Activated naive CD4-positive, alpha-beta T cell treated with anti-CD3 and anti-CD28 coated beads, Interleukin-2, amount 50 U/mL, for 72 hours (primary cell): ENCODE data around the gene TMEM53. TPM values are rescaled to one million over a fixed set of nuclear protein-coding genes. Genes with fewer than 3 reads are reported as not detected.
A peak's percentile ranks its signal among the peaks of the same experiment; 100 is the strongest.

ENCODE experiments used
- ATAC-seq, 2 donors: fragments of 150-1000 bp; cut with Tn5 transposase; 2 replicates each; pipeline ENCODE4 v1.10.0; 2021; ENCODE audit warnings: mild to moderate bottlenecking in 2 of 2, moderate library complexity in 2 of 2
- DNase-seq, 2 donors: peaks; one replicate each; pipeline ENCODE4 v3.0.0; 2021 to 2022; ENCODE audit warnings: low spot score in 2 of 2
- H3K27ac Mint-ChIP-seq, 2 donors: one replicate each; pipeline ENCODE4 v1.8.0; 2022; ENCODE audit warnings: mild to moderate bottlenecking in 2 of 2, mixed read lengths in 2 of 2
- H3K36me3 Mint-ChIP-seq, 2 donors: one replicate each; pipeline ENCODE4 v1.8.0; 2022; ENCODE audit warnings: mixed read lengths in 2 of 2
- H3K9me3 Mint-ChIP-seq, 2 donors: one replicate each; pipeline ENCODE4 v1.8.0; 2022; ENCODE audit warnings: mixed read lengths in 2 of 2
- total RNA-seq, 2 donors: library from RNA; stranded (reverse); gene quantifications; one replicate each; pipeline ENCODE4 v1.2.3, GENCODE V29; 2022

The TMEM53 gene
- total RNA-seq, 2 donors from 2014 or later = 4.4 to 5.2 TPM

GRCh38 chr1:44661781-44662682, 12.2 kb downstream of the TMEM53 start:
- no peaks in the 10 kb centered on the region for H3K36me3 Mint-ChIP-seq
- H3K9me3 Mint-ChIP-seq = no peaks in the 10 kb centered on the region
- ATAC-seq (no peak), DNase-seq (no peak)
- no peak overlapping the region for H3K27ac Mint-ChIP-seq

GRCh38 chr1:44660176-44660575, 14.1 kb downstream of the TMEM53 start:
- Mint-ChIP-seq H3K27ac (no peak overlapping the region), H3K36me3 (no peaks in the 10 kb centered on the region), H3K9me3 (no peaks in the 10 kb centered on the region)
- no peak for DNase-seq
- no peak for ATAC-seq

DNA sequence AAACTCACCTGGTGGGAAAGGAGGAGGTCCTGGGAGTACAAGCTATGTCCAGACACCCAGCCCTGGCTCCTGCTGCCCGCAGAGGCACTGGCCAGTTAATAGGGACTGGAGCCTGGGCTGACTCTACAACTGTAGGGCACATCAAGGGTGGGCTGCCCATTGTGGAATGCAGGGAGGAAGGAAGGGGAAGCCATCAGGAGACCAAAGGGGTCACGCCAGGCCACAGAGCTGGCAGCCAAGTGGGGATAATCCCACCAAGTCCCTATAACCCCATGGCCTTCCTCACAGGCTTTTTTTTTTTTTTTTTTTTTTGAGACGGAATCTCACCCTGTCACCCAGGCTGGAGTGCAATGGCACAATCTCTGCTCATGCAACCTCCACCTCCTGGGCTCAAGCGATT, 14.7 kb downstream of the TMEM53 start:
- no peak for ATAC-seq
- no peaks in the 10 kb centered on the region for H3K36me3 Mint-ChIP-seq
- no peaks in the 10 kb centered on the region for H3K9me3 Mint-ChIP-seq
- no peak overlapping the region for H3K27ac Mint-ChIP-seq
- DNase-seq = no peak

DNA sequence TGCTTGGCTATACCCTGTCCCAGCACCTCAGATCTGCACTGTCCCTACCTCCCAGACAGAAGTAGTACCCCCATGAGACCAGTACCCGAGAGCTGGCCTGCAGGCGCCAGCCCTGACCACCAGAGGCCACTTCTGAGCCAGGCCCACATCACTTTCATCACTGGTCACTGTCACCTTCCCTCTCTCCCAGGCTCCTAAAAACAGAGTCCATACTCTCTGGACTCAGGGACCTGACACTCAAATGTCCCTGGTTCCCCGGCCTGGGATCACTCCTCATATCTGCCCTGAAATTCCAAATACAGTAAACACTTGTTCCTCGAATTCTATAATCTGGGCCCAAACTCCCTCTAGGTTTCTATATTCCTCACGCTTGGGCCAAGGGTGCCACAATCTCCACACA, 18.7 kb downstream of the TMEM53 start:
- Mint-ChIP-seq H3K9me3 (no peaks in the 10 kb centered on the region), H3K36me3 (no peaks in the 10 kb centered on the region), H3K27ac (peak overlapping the region in 1 of 2 donors; percentile 3)
- DNase-seq (no peak), ATAC-seq (peak; percentile 44 to 48)

DNA sequence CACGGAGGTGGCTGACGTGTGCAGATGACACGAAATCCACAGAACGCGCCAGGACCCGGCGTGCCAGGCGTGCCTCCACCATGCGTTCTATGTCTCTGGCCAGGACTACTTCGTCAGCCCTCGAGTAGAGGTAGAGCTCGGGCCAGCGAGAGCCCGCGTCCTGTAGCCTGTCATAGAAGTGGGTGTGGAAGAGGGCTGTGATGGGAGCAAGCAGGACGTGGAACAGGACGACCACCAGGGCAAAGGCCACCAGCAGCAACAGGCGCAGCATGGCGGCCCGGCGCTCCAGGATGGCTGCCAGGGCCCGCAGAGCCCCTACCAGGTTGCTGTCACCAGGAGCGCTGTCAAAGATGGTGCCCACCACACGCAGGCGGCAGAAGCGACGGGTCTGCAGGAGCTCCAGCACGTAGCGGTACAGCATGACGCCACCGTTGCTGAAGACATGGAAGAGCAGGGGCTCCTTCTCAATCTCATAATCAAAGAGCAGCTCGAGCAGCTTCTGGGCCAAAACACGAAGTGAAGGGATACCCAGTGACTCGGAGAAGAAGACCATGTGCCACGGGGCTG, 19.6 kb downstream of the TMEM53 start:
- DNase-seq (no peak), ATAC-seq (no peak)
- H3K27ac Mint-ChIP-seq = peak overlapping the region in 1 of 2 donors; percentile 61
- H3K9me3 Mint-ChIP-seq = no peaks in the 10 kb centered on the region
- no peaks in the 10 kb centered on the region for H3K36me3 Mint-ChIP-seq

DNA sequence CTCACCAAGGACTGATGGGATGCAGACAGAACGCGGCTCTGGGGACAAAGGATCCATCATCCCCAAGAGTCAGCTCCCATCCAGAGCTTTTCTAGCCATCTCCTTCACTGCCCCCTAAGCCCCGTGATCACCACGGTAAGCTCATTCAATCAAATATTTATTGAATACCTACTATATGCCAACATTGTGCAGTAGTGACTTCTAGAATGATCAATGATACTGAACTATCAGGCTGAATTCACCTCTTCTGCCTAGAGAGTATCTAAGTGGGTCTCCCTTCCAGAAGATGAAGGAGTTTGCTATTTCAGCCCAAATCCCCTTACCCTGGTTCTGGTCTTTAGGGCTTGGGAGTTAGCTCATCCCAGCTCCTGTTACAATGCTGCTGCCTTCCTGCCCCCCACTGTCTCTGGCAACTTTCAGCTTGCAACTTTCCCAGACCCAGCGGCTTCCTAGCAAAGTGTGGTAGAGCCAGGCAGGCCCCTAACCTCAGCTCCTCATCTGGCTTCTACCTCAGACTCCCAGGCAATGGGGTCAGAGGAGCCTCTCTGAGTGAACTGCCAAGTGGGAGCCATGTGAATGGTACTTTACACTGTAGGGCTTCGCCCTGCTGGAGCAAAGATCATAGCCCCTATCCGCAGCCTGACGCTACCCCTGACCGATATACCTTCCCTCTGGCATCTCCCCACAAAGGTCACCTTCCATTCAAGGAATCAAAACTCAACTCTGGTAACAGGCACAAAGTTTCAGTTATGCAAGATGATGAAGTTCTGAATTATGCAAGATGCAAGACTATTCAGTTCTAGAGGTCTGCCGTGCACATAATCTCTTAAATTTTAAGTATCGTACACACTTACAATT, 20.9 kb downstream of the TMEM53 start:
- DNase-seq (no peak), ATAC-seq (no peak)
- H3K27ac Mint-ChIP-seq = no peak overlapping the region
- no peaks in the 10 kb centered on the region for H3K36me3 Mint-ChIP-seq
- no peaks in the 10 kb centered on the region for H3K9me3 Mint-ChIP-seq

DNA sequence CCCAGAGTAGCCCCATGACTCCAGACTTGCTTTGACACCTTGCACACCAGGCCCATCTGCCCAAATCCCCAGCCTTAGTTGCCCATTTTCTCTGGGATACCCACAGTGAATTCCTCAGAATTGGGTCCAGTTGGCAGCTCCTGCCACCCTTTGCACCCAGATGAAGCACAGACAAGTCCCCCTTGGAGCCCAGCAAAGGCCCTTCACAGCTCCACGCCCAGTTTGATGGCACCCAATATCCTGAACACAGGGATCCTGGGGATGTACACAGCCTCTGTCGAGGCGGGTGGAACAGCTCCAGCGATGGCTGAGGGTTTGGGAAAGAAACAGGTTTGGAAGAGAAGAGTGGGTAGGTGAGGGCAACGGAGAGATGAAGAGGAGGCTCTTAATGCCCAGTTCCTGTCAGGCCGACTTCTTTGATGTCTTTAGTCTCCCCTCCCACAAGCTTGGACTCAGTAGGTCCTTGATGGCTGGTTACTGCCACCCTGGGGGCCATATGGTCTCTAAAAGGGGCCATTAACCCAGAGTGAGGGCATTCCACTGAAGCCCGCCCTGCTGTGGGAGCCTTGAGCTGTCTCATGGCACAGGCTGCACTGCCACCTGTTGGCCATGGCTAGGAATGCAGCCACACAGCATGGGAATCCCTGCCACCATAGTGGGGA, 21.7 kb downstream of the TMEM53 start:
- Mint-ChIP-seq H3K36me3 (no peaks in the 10 kb centered on the region), H3K9me3 (no peaks in the 10 kb centered on the region), H3K27ac (peak overlapping the region; percentile 18 to 67)
- DNase-seq = peak; percentile 76 to 80
- ATAC-seq = peak; percentile 82 to 89

DNA sequence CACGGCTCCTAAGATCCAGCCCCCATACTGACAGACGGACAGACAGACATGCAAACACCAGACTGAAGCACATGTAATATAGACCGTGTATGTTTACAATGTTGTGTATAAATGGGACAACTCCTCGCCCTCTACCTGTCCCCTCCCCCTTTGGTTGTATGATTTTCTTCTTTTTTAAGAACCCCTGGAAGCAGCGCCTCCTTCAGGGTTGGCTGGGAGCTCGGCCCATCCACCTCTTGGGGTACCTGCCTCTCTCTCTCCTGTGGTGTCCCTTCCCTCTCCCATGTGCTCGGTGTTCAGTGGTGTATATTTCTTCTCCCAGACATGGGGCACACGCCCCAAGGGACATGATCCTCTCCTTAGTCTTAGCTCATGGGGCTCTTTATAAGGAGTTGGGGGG, 23.2 kb downstream of the TMEM53 start:
- H3K27ac Mint-ChIP-seq = peak overlapping the region in 1 of 2 donors; percentile 63
- DNase-seq (no peak), ATAC-seq (no peak)
- no peaks in the 10 kb centered on the region for H3K36me3 Mint-ChIP-seq
- no peaks in the 10 kb centered on the region for H3K9me3 Mint-ChIP-seq

- H3K9me3 Mint-ChIP-seq = no peaks in the 10 kb centered on the region
- ATAC-seq (no peak), DNase-seq (no peak)
- H3K27ac Mint-ChIP-seq = no peak overlapping the region
- no peaks in the 10 kb centered on the region for H3K36me3 Mint-ChIP-seq
Observed at GRCh38 chr1:44650159-44650831, 24.0 kb downstream of the TMEM53 start.

DNA sequence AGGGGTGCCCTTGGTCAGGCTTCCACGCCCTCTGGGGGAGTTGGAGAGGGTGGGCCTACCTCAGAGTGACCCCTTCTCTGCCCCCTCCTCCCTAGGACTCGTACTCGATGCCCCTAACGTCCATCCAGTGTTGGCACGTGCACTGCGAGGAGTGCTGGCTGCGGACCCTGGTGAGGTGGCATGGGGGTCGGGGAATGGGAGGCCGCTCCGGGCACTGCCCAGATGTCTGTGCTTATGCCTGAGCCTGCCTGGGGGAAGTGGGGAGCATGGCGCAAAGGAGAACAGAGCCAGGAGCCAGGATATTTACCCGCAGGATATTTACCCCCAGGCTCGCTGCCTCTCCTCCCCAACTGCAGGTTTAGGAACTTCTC, 24.5 kb downstream of the TMEM53 start:
- Mint-ChIP-seq H3K36me3 (no peaks in the 10 kb centered on the region), H3K27ac (no peak overlapping the region), H3K9me3 (no peaks in the 10 kb centered on the region)
- no peak for ATAC-seq
- no peak for DNase-seq

DNA sequence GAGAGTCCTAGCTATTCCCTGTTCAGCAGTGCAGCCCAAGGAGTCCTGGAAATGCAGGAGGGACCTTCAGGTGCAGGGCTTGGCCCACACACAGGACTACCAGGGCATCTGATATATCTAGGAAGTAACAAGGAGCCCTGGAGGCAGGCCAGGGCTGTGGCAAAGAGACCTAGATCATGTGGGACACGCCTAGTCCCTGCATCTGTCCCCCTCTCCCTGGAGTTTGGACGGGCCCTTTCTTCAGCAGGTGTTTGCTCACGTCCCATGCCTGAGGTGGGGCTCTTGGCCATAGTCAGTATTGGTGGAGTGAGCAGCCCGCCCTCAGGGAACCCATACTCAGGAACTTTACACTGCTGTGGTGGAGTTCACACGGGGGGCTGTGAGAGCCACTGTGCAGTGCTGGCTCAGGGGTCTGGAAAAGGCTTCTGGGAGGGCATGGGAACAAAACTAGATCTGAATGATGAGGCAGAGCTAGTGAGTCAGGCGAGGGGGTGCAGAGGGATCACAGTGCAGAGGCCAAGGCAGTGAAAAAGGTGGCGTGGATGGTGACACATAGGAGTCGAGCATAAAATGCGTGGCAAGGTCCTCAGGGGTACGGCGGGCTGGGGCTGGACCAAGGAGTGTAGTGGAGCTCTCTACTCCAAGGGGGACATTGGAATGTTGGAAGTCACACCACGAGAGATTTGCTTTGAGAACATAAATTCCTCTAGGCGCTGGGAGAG, 25.6 kb downstream of the TMEM53 start:
- no peaks in the 10 kb centered on the region for H3K36me3 Mint-ChIP-seq
- ATAC-seq (no peak), DNase-seq (no peak)
- H3K27ac Mint-ChIP-seq = peak overlapping the region in 1 of 2 donors; percentile 30
- no peaks in the 10 kb centered on the region for H3K9me3 Mint-ChIP-seq

DNA sequence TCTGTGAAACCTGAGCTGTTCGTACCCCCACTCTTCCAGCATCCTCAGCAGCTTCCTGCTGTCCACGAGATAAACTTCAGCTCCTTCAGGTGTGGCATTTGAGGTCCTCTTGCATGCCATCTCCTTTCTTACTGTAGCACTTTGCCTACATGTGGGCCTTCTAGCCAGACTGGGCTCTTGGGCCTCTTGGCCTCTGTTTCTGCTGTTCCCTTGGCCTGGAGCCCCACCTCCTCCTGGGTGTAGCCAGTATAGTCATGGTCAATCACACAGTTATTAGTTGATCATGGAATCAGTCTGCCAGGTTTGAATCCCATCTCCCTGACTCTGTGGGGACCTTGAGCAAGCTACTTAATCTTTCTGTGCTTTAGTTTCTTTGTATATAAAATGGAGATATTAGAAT, 26.4 kb downstream of the TMEM53 start:
- H3K27ac Mint-ChIP-seq = peak overlapping the region; percentile 5 to 92
- H3K36me3 Mint-ChIP-seq = peaks cover 0 to 3% of the 10 kb centered on the region in 2 donors
- H3K9me3 Mint-ChIP-seq = no peaks in the 10 kb centered on the region
- DNase-seq (no peak), ATAC-seq (no peak)

GRCh38 chr1:44646261-44647110, 27.8 kb downstream of the TMEM53 start:
- no peaks in the 10 kb centered on the region for H3K9me3 Mint-ChIP-seq
- H3K36me3 Mint-ChIP-seq = peaks cover 0 to 5% of the 10 kb centered on the region in 2 donors
- DNase-seq = no peak
- H3K27ac Mint-ChIP-seq = no peak overlapping the region
- ATAC-seq = no peak

DNA sequence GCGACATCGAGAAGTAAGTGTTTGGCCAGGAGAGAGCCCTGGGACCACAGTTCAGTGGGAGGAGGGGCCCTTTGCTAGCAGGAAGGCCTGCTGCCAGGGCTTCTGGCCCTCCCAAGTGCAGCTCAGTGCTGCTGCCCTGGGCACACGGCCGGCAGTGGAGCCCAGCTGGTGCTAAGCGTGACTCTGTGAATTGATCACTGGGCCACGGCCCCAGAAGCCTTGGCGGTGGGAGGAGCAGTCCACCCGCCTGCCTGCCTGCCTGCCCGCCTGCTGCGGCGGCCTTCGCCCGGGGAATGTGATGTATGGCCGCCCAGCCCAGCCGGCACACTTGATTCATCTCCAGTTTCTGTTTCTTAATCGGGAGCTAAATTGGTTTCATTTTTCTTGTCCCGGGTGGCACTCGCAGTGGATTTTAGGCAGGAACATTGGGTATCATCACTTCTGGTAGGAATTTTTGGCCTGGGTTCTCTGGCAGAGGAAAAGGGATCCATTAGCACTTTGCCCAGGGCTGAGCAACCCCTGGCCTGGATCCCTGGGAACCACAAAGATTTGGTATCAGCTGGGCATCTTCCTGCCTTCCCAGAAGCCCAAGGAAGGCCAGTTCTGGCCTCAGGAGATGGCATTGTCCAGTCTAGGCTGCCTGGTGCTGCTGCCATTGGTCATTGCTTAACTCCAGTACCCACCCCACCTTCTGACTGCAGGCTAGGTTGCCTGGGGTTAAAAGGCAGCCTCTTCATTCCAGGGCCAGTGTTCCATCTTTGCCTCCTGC, 28.6 kb downstream of the TMEM53 start:
- Mint-ChIP-seq H3K9me3 (no peaks in the 10 kb centered on the region), H3K27ac (peak overlapping the region in 1 of 2 donors; percentile 4), H3K36me3 (peaks cover 0 to 5% of the 10 kb centered on the region in 2 donors)
- ATAC-seq = no peak
- DNase-seq = no peak
